Stimulated activated CD4-positive, alpha-beta T cell treated with anti-CD3 and anti-CD28 coated beads, Interleukin-2, amount 100 ng/mL, for 4 hours (primary cell): ENCODE results near the gene DNAH14.

ENCODE experiments used
- DNase-seq: peaks from one replicate; pipeline ENCODE4 v3.0.0-alpha.2; 2020; ENCODE audit warnings: low read depth

The DNAH14 gene

DNA sequence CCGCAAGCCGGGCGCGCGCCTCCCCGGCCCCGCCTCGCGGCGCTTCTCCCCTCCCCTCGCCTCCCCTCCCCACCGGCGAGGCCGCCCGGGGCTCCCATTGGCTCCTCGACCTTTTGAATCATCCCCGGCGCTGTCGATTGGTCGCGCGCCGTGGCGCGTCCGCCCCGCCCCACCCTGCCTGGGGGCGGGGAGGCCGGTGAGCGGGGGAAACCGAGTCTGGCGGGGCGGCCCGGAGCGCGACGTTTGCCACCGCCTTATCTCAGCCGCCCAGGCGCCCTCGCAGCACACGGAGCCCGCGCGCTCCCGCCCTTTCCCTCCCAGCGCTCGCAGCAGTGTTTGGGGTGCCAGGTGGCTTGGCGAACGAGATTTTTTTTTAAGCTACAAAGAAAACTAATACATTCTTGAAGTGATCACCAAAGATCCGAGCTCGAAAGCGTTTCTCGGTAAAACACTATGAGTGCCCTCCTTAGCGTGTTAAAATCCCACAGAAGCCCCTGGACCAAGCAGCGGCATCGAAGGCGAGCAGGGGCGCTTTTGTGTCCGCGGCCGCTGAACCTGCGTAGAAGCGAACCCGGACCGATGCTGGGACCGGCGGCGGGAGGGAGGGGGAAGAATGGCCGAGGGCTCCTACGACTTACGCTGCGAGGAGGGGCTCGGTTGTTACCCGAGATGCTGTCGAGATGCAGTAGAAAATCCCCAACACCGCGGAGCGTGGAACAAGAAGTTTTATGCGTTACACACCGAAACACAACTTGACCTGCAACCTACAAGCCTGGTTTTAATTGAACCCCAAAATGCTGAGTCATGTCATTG, 498.8 kb downstream of the DNAH14 start:
- peak; percentile 93 for DNase-seq

- DNase-seq = no peak
These were observed 499.5 kb downstream of the DNAH14 start for GRCh38 chr1:225428881-225429455.

DNA sequence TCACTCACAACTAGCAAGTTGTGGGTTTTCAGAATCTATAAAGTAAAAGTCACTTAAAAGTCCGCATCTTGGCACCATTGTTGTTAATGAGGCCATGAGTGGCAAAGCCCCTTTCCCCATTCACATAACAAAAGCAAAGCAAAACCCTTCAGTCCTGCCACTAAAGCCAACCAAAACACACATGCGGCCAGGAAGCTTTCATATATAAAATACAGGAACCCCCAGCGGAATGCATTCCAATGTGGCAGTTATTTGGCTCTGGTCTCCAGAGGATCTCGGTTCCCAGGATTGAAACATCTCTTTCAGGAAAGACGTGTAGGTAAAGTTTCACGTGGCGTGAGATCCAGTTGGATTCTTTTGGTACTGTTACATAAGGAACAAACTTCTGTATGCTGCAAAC, 500.8 kb downstream of the DNAH14 start:
- no peak for DNase-seq

DNA sequence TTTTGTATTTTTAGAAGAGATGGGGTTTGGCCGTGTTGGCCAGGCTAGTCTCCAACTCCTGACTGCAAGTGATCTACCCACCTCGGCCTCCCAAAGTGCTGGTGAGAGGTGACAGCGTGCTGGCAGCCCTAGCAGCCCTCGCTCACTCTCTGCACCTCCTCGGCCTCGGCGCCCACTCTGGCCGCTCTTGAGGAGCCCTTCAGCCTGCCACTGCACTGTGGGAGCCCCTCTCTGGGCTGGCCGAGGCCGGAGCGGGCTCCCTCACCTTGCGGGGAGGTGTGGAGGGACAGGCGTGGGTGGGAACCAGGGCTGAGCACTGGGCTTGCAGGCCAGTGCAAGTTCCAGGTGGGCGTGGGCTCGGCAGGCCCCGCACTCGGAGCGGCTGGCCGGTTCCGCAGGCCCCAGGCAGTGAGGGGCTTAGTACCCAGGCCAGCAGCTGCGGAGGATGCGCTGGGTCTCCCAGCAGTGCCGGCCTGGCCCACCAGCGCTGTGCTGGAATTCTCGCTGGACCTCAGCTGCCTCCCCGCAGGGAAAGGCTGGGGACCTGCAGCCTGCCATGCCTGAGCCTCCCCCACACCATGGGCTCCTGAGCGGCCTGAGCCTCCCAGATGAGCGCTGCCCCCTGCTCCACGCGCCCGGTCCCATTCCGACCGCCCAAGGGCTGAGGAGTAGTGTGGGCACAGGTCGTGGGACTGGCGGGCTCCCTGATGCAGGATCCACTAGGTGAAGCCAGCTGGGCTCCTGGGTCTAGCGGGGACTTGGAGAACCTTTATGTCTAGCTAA, 501.8 kb downstream of the DNAH14 start:
- no peak for DNase-seq

GRCh38 chr1:225434046-225434445, 504.6 kb downstream of the DNAH14 start:
- DNase-seq = no peak

DNA sequence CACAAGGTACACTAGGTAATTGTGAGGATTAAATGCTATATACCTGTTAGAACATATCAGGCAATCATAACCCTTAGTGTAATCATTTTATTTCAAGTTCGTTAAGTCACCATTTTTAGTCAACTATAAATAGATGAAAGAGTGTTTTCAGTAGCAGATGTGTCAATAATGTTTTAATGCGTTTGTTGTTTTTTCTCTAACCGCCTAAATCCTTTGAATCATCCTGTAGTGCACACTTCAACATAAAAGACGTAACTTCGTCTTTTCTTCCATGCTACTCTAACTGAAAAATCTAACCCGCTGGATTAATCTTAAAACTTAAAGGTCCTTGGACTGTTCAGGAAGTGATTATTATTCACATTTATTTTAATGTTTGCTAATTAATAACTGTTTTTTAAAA, 505.6 kb downstream of the DNAH14 start:
- DNase-seq = no peak

DNA sequence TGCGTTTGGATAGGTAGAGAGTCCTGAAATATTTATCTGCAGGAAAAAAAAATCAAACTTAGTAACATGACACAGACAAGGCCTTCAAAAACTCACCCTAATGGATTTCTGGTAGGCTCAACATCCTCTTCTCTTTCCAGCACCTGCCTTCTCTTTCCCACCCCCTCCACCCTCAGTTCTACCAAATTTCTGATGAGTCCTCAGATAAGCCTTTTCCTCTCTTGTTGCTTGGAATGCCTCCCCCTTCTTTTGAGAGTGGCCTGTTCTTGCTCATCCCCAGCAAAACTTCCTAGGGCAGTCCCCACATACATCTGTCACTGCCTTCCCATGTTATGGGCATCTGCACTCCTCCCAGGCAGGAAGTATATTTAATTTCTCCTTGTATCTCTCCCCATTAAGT, 506.0 kb downstream of the DNAH14 start:
- DNase-seq = no peak

GRCh38 chr1:225435957-225436392, 506.5 kb downstream of the DNAH14 start:
- DNase-seq = no peak

DNA sequence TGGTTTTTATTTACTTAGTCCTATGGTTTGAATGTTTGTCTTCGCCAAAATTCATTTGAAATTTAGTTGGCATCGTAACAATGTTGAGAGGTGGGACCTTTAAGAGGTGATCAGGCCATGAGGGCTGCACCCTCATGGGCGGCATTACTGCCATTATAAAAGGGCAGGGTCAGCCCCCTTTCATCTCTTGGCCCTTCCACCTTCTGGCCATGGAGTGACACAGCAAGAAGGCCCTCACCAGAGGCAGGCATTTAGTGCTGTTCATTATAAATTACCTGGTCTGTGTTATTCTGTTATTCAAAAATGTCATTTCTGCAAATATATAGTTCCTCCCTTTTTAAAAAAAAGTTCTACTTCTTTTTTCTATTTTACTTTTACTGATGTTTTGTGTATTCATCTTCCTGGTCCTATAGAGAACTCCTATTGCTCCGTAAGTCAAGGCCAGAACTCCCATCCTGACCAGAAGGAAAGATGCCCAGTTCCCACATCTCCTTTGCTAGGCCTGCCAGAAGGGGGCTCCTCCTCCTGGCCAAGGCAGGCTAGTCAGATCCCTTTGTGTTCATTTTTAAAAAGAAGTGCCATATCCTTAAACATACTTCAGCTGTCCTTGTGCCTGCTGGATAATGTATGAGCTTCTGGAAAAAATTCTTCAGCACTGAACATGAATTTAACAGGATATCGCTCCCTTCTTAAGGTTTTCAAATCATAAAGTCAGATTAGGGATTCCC, 508.4 kb downstream of the DNAH14 start:
- no peak for DNase-seq

GRCh38 chr1:225440380-225441221, 511.1 kb downstream of the DNAH14 start:
- no peak for DNase-seq

- no peak for DNase-seq
These were observed 512.0 kb downstream of the DNAH14 start for GRCh38 chr1:225441314-225442122.

DNA sequence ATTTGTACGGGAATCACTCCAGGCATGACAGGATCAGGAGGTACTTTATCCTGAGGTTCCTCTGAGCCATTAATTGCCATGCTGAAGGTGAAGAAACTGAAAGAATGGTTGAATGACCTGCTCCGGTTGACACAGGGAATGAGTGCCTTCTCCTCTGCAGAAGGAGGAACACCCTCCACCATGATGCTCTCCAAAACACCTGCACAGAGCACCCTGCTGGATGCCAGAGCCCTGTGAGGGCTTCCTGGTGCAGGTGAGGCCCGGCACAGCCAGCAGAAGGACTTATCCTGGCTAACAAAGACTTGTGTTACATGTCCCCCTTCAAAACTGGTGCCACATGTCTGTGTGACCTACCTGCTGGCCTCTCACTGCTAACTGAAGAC, 512.6 kb downstream of the DNAH14 start:
- no peak for DNase-seq

GRCh38 chr1:225445639-225446594, 516.4 kb downstream of the DNAH14 start:
- no peak for DNase-seq

GRCh38 chr1:225446595-225446960, 517.1 kb downstream of the DNAH14 start:
- DNase-seq = no peak

- no peak for DNase-seq
These were observed 517.6 kb downstream of the DNAH14 start for GRCh38 chr1:225446981-225447615.

GRCh38 chr1:225447650-225448089, 518.2 kb downstream of the DNAH14 start:
- DNase-seq = no peak

DNA sequence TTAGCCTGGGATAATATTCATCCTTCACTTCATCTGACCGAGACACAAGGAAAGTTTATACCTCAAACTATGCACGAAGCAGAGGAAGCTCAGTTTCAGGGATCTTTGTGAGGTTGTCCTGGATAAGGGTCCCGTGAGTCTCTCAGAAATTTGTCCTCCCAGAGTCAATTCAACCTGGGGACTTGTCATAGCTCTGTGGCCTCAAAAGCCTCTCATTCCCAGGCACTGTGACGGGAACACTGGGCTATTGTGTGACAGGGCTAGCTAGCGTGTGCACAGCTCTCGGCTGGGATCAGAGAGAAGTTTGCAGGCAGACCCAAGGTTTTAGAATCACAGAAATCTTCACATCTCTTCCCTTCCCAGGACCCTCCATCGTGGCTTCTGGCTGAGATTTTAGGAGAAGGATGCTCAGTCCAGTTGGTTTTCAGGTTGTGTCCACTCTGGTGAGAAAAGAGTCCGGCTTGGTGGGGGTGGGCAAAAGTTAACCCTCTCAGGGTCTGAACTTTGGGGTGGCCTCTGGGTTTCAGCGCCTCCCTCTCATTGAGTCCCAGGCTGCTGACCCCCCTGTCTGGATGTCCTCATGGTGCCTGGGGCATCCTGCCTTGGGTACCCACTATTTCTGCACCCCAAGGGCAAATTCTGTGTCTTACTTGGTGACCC, 518.8 kb downstream of the DNAH14 start:
- DNase-seq = no peak
